CD4-positive, alpha-beta T cell treated with Interleukin-2 at 100 ng/mL for 4 hours (primary cell): ENCODE results near the gene LONP2.
"Not testable (repeated sequence)": the region's sequence is repeated elsewhere in the genome, so short reads cannot be mapped to it uniquely, and the experiment has no call there.

ENCODE experiments used
- DNase-seq: peaks from one replicate; pipeline ENCODE4 v3.0.0-alpha.2; 2020; ENCODE audit warnings: low spot score

Gene LONP2

GRCh38 chr16:48291303-48291702 lies 47.2 kb downstream of the LONP2 start:
- no peak for DNase-seq

- no peak for DNase-seq
These were observed 47.7 kb downstream of the LONP2 start for GRCh38 chr16:48291754-48292153.

DNA sequence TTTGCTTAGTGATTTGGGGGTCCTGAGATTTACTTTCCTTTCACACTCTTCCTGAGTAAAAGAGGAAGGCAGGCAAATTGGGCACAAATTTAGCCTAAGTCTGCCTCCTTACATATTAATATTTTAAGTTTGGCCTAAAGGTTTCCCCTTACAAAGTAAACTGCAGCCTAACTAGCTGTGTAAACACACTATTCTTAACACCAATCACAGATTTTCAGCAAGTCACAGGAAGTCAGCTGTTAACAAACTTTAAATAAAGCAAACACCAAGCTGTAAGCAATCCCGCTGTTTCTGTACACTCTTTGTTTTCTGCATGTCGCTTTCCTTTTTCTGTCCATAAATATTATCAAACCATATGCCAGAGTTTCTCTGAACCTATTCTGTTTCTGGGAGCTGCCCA lies 48.4 kb downstream of the LONP2 start:
- no peak for DNase-seq

GRCh38 chr16:48294724-48295123 lies 50.6 kb downstream of the LONP2 start:
- DNase-seq, result no peak

DNA sequence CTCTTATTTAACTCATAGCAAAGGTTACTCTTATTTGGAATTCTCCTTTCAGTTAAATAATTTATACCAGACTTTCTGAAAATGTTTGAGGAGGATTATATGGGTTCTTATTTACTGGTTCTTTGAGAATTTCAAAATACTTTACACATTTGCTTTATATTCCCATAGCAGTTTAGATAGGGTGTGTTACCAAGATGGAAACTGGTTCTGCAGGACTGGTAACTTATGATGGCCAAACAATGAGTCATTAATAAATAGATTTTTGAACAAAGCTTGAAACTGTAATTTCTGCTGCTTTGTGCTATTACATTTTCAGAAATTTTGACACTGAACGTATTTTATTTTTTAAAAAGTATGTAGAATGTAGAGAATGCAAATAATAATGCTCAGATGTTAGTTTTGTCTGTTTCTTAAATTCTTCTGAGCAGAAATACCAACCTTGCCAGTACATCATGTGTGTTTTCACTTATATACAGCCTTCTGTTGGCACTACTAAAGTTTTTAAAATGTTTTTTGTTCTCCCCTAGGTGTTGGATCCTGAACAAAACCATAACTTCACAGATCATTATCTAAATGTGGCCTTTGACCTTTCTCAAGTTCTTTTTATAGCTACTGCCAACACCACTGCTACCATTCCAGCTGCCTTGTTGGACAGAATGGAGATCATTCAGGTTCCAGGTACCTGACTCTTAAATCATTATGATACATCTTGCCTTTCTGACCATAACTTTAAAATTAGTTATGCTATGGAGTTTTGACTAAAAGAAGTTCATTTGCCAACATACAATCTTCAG lies 51.6 kb downstream of the LONP2 start:
- DNase-seq, result no peak

DNA sequence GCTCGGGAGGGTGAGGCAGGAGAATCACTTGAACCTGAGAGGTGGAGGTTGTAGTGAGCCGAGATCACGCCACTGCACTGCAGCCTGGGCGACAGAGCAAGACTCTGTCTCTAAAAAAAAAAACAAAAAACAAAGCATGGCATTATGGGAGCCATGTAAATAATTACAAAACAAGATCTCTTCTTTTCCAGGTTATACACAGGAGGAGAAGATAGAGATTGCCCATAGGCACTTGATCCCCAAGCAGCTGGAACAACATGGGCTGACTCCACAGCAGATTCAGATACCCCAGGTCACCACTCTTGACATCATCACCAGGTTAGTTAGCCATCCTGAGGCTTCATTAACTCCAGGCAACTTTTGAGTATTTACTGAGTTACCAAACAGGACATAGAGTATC lies 55.4 kb downstream of the LONP2 start:
- DNase-seq, result no peak

- DNase-seq, result no peak
These were observed 56.3 kb downstream of the LONP2 start for GRCh38 chr16:48300391-48300856.

DNA sequence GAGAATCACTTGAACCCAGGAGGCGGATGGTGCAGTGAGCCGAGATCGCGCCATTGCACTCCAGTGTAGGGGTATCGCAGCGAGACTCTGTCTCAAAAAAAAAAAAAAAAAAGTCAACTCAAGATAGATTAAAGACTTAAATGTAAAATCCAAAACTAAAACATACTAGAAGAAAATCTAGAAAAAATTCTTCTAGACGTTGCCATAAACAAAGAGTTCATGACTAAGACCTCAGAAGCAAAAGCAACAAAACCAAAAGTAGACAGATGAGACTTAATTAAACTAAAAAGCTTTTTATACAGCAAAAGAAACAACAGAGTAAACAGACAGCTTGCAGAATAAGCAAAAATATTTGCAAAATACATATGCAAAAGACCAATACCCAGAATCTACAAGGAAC lies 64.4 kb downstream of the LONP2 start:
- no peak for DNase-seq

- no peak for DNase-seq
These were observed 67.0 kb downstream of the LONP2 start for GRCh38 chr16:48310908-48311641.

DNA sequence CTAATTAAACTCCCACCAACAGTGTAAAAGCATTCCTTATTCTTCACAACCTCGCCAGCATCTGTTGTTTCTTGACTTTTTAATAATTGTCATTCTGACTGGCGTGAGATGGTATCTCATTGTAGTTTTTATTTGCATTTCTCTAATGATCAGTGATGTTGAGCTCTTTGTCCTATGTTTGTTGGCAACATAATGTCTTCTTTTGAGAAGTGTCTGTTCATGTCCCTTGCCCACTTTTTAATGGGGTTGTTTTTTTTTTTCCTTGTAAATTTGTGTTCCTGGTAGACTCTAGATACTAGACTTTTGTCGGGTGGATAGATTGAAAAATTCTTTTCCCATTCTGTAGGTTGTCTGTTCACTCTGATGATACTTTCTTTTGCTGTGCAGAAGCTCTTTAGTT lies 69.8 kb downstream of the LONP2 start:
- not testable (repeated sequence) for DNase-seq

GRCh38 chr16:48317026-48317425 lies 72.9 kb downstream of the LONP2 start:
- DNase-seq, result no peak

GRCh38 chr16:48317614-48318315 lies 73.7 kb downstream of the LONP2 start:
- peak; percentile 16 for DNase-seq

DNA sequence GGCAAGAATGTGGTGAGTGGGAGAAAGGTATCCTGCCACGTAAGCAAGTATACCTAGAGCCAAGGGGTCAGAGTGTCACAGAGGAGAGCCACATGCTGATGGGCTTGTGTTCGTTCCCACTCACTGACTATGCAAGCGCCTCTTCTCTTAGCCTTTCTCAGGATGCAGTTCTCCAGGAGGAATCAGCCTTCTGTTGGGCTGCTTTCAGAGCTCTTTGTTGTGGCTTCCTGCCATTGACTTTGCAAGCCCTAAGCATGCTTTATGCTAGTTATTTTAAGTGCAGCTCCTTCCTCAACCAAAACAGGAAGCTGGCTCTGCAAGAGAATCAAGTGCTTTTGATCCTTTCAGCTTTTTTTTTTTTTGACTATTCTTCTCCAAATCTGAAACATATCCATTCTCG lies 74.5 kb downstream of the LONP2 start:
- DNase-seq, result peak; percentile 44

DNA sequence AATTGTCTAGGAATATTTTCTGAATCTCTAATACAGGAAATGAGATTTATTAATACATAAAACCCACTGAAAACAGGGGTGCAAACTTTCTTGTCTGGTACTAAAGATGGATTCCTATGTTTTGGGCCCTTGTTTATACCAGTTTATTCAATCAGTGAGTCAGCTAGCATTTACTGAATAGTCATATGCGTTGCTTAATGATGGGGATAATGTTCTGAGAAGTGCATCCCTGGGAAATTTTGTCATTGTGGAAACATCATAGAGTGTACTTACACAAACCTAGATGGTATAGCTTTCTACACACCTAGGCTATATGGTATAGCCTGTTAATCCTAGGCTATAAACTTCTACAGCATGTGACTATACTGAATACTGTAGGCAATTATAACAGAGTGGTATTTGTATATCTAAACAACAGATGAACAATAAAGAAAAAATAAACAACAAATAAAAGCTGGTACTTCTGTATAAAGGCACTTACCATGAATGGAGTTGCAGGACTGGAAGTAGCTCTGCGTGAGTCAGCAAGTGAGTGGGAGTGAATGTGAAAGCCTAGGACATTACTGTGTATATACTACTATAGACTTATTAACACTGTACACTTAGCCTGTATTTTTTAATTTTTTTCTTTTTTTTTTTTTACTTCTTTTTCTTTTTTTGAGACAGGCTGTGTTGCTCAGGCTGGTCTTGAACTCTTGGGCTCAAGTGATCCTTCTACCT lies 77.4 kb downstream of the LONP2 start:
- no peak for DNase-seq

GRCh38 chr16:48323783-48324775 lies 80.0 kb downstream of the LONP2 start:
- DNase-seq, result no peak

- no peak for DNase-seq
These were observed 82.8 kb downstream of the LONP2 start for GRCh38 chr16:48326915-48327314.

GRCh38 chr16:48329138-48329537 lies 85.0 kb downstream of the LONP2 start:
- no peak for DNase-seq

- DNase-seq, result no peak
These were observed 86.2 kb downstream of the LONP2 start for GRCh38 chr16:48330189-48330840.

- DNase-seq, result no peak
These were observed 86.7 kb downstream of the LONP2 start for GRCh38 chr16:48330841-48331192.

DNA sequence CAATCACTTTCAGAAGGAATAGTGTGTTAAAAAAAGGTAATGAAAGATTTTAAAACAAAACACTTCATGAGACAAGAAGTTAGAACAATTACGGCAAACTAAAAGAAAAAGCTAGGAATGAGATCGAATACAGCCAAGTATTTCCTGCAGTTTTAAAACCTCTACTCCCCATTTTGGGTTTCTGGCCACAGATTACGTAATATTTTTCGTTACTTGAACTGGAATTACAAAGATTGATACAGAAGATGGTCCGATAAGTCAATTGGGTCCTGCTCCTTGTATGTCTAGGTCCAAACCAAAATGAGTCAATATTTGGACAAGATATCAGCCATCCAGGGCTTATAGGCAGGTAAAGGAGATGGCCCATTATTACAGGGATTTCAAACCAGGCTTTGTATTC lies 88.9 kb downstream of the LONP2 start:
- DNase-seq, result no peak
